ENCODE results near the gene CES3.

DNA sequence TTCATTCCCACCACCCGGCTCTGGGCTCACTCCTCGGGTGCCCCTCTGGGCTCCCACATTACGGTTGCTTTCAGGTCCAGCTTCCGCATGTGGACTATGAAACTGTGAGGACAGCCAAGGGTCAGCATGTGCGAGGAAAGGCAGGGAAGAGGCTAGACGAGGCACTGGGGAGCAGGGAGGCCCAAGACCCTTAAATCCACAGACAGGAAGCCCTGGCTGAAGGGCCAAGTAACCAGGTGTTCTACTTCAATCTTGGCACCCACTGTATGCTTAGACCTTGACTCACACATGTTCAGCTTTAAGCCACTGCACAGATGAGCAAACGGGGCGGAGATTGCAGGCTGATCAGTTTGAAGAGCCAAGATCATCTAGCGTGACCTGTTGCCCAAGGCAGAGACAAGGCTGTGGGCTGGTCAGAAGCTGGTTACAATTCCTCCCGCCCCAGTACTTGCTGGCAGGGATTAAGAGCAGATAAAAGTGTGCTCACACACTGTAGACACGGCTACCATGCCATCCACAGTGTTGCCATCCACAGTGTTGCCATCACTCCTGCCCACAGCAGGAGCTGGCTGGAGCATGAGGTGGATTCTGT is 27.2 kb downstream of the CES3 start, which contains the start of gene CES4A:
- TF ChIP-seq, protein P1, sequence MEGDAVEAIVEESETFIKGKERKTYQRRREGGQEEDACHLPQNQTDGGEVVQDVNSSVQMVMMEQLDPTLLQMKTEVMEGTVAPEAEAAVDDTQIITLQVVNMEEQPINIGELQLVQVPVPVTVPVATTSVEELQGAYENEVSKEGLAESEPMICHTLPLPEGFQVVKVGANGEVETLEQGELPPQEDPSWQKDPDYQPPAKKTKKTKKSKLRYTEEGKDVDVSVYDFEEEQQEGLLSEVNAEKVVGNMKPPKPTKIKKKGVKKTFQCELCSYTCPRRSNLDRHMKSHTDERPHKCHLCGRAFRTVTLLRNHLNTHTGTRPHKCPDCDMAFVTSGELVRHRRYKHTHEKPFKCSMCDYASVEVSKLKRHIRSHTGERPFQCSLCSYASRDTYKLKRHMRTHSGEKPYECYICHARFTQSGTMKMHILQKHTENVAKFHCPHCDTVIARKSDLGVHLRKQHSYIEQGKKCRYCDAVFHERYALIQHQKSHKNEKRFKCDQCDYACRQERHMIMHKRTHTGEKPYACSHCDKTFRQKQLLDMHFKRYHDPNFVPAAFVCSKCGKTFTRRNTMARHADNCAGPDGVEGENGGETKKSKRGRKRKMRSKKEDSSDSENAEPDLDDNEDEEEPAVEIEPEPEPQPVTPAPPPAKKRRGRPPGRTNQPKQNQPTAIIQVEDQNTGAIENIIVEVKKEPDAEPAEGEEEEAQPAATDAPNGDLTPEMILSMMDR (IDR thresholded peaks at IDR 0.05; ENCODE audit: insufficient read depth, low read length, poor library complexity, severe bottlenecking) = no peak
- TF ChIP-seq EZH2phosphoT487 (conservative IDR thresholded peaks at IDR 0.05; ENCODE audit: low read length) = no peak
